IMR-90 (cell line): ENCODE measurements around the gene ZNF862. TPM values are rescaled to one million over a fixed set of nuclear protein-coding genes. Genes with fewer than 3 reads are reported as not detected.

ENCODE experiments used
- ATAC-seq: fragments of 200-7000 bp; cut with Tn5 transposase; 2 replicates; pipeline ENCODE4 v1.9.1; 2020; ENCODE audit warnings: low read depth, mild to moderate bottlenecking, moderate library complexity
- BruUV-seq: library from RNA; stranded (reverse); fragments of 400-500 nt; replicated peaks from 2 replicates; lab custom pipeline; 2021; lab: Mats Ljungman, UMichigan
- CTCF ChIA-PET: fragments of 300-600 bp; formaldehyde crosslinking; extraction: SDS; loops from one replicate; lab custom pipeline; 2021; ENCODE audit warnings: antibody characterized with exemption; lab: Yijun Ruan, JAX
- POLR2A ChIA-PET: fragments of 300-600 bp; sonication (Branson Sonifier 250); formaldehyde crosslinking; loops from one replicate; lab custom pipeline; 2022; ENCODE audit warnings: antibody characterized with exemption; ENCODE audit not compliant: unreplicated experiment; lab: Charles Lee
- DNase-seq: peaks from one replicate; pipeline ENCODE4 v3.0.0; 2013
- H2AFZ ChIP-seq: replicated peaks from 2 replicates; pipeline ENCODE3; 2013; ENCODE audit warnings: low read length, mild to moderate bottlenecking; ENCODE audit not compliant: poor library complexity
- H2AK5ac ChIP-seq: 2 replicates; pipeline ENCODE4 v1.6.1; 2013; ENCODE audit warnings: low read depth, low read length, inconsistent platforms
- H2AK9ac ChIP-seq: replicated peaks from 2 replicates; pipeline ENCODE3; 2013; ENCODE audit warnings: mild to moderate bottlenecking, low read depth, low read length, moderate library complexity; ENCODE audit not compliant: poor library complexity
- H2BK120ac ChIP-seq: 2 replicates; pipeline ENCODE4 v1.6.1; 2013; ENCODE audit warnings: low read depth, low read length, inconsistent platforms
- H2BK15ac ChIP-seq: 3 replicates; pipeline ENCODE4 v1.6.1; 2013; ENCODE audit warnings: low read depth, low read length, inconsistent platforms
- H2BK20ac ChIP-seq: 2 replicates; pipeline ENCODE4 v1.6.1; 2013; ENCODE audit warnings: low read depth, mild to moderate bottlenecking, inconsistent platforms, low read length, moderate library complexity
- H2BK5ac ChIP-seq: 2 replicates; pipeline ENCODE4 v1.6.1; 2013; ENCODE audit warnings: mild to moderate bottlenecking, low read depth, low read length, inconsistent platforms; ENCODE audit not compliant: poor library complexity, severe bottlenecking
- H3K14ac ChIP-seq: replicated peaks from 2 replicates; pipeline ENCODE4 v1.6.1; 2013; ENCODE audit warnings: low read depth, low read length, inconsistent platforms
- H3K18ac ChIP-seq: 2 replicates; pipeline ENCODE4 v1.6.1; 2013; ENCODE audit warnings: low read depth, low read length, control low read depth
- H3K23ac ChIP-seq: 2 replicates; pipeline ENCODE4 v1.6.1; 2013; ENCODE audit warnings: low read depth, low read length, inconsistent platforms
- H3K27ac ChIP-seq: 2 replicates; pipeline ENCODE4 v1.5.1; 2013; ENCODE audit warnings: mild to moderate bottlenecking, control low read depth, low read length; ENCODE audit not compliant: insufficient read depth
- H3K27me3 ChIP-seq: 2 replicates; pipeline ENCODE4 v1.6.1; 2013; ENCODE audit warnings: low read length; ENCODE audit not compliant: control insufficient read depth, insufficient read depth
- H3K36me3 ChIP-seq: 2 replicates; pipeline ENCODE4 v1.6.1; 2013; ENCODE audit warnings: low read length, mixed read lengths; ENCODE audit not compliant: control insufficient read depth, insufficient read depth
- H3K4ac ChIP-seq: 2 replicates; pipeline ENCODE4 v1.6.1; 2013; ENCODE audit warnings: low read depth, low read length, inconsistent platforms
- H3K4me1 ChIP-seq: 2 replicates; pipeline ENCODE4 v1.6.1; 2013; ENCODE audit warnings: low read length, mixed read lengths; ENCODE audit not compliant: control insufficient read depth, insufficient read depth
- H3K4me2 ChIP-seq: 2 replicates; pipeline ENCODE4 v1.6.1; 2013; ENCODE audit warnings: low read depth, mild to moderate bottlenecking, control low read depth, low read length, moderate library complexity
- H3K4me3 ChIP-seq: 2 replicates; pipeline ENCODE4 v1.5.1; 2013; ENCODE audit warnings: low read depth, mild to moderate bottlenecking, control low read depth, low read length, moderate library complexity; ENCODE audit not compliant: insufficient read depth
- H3K56ac ChIP-seq: 2 replicates; pipeline ENCODE4 v1.6.1; 2013; ENCODE audit warnings: low read length, inconsistent platforms; ENCODE audit not compliant: insufficient read depth; ENCODE audit errors: extremely low read depth
- H3K79me1 ChIP-seq, 2 experiments: 2 replicates each; pipeline ENCODE4 v1.6.1; 2013; ENCODE audit warnings: low read length in 2 of 2, inconsistent platforms in 1 of 2, low read depth in 1 of 2
- H3K9ac ChIP-seq: 2 replicates; pipeline ENCODE4 v1.6.1; 2013; ENCODE audit warnings: low read depth, low read length, control low read depth
- H3K9me1 ChIP-seq: 2 replicates; pipeline ENCODE4 v1.6.1; 2013; ENCODE audit warnings: low read length, inconsistent platforms; ENCODE audit not compliant: insufficient read depth
- H3K9me3 ChIP-seq: 2 replicates; pipeline ENCODE4 v1.6.1; 2013; ENCODE audit warnings: low read length; ENCODE audit not compliant: control insufficient read depth, insufficient read depth
- H4K20me1 ChIP-seq: 2 replicates; pipeline ENCODE4 v1.6.1; 2013; ENCODE audit warnings: low read length, inconsistent platforms; ENCODE audit not compliant: insufficient read depth
- H4K5ac ChIP-seq: 2 replicates; pipeline ENCODE4 v1.6.1; 2013; ENCODE audit warnings: mild to moderate bottlenecking, low read depth, low read length, control low read depth
- H4K8ac ChIP-seq, 2 experiments: 2 replicates each; pipeline ENCODE4 v1.6.1; 2013; ENCODE audit warnings: low read depth in 2 of 2, low read length in 2 of 2, control low read depth in 1 of 2, inconsistent platforms in 1 of 2
- H4K91ac ChIP-seq: 2 replicates; pipeline ENCODE4 v1.6.1; 2013; ENCODE audit warnings: low read depth, low read length, inconsistent platforms; ENCODE audit not compliant: insufficient read depth
- BHLHE40 ChIP-seq: fragments of 150-350 bp; IDR thresholded peaks from 2 replicates; pipeline ENCODE4 v1.6.1; 2016; ENCODE audit warnings: mild to moderate bottlenecking, low read depth, low read length
- CEBPB ChIP-seq: IDR thresholded peaks from 2 replicates; pipeline ENCODE4 v1.6.1; 2012; ENCODE audit warnings: low read depth, low read length, improper control_type of control experiment
- CHD1 ChIP-seq: IDR thresholded peaks from 2 replicates; pipeline ENCODE4 v1.6.1; 2012; ENCODE audit warnings: low read depth, low read length, improper control_type of control experiment
- FOS ChIP-seq: fragments of 150-350 bp; IDR thresholded peaks from 2 replicates; pipeline ENCODE4 v1.6.1; 2016; ENCODE audit warnings: low read depth, low read length
- MAFK ChIP-seq: IDR thresholded peaks from 2 replicates; pipeline ENCODE4 v1.6.1; 2012; ENCODE audit warnings: low read depth, low read length, improper control_type of control experiment
- MAZ ChIP-seq: IDR thresholded peaks from 2 replicates; pipeline ENCODE4 v1.6.1; 2012; ENCODE audit warnings: low read depth, mild to moderate bottlenecking, low read length, improper control_type of control experiment, moderate library complexity, borderline replicate concordance
- MXI1 ChIP-seq: IDR thresholded peaks from 2 replicates; pipeline ENCODE4 v1.6.1; 2012; ENCODE audit warnings: low read depth, mild to moderate bottlenecking, low read length, moderate library complexity, borderline replicate concordance
- NFE2L2 ChIP-seq: fragments of 150-350 bp; IDR thresholded peaks from 2 replicates; pipeline ENCODE4 v1.6.1; 2016; ENCODE audit warnings: low read depth, mild to moderate bottlenecking, low read length
- POLR2A ChIP-seq: IDR thresholded peaks from 2 replicates; pipeline ENCODE4 v1.6.1; 2012; ENCODE audit warnings: mild to moderate bottlenecking, low read depth, low read length
- RAD21 ChIP-seq: IDR thresholded peaks from 2 replicates; pipeline ENCODE4 v1.6.1; 2012; ENCODE audit warnings: low read length, improper control_type of control experiment
- RCOR1 ChIP-seq: IDR thresholded peaks from 2 replicates; pipeline ENCODE4 v1.6.1; 2012; ENCODE audit warnings: mild to moderate bottlenecking, low read length, improper control_type of control experiment; ENCODE audit not compliant: insufficient replicate concordance
- SMC3 ChIP-seq: fragments of 150-350 bp; IDR thresholded peaks from 2 replicates; pipeline ENCODE4 v1.6.1; 2016; ENCODE audit warnings: low read depth, mild to moderate bottlenecking, antibody characterized with exemption, low read length, moderate library complexity
- WGBS, 2 experiments: methylation state at CpG; one replicate each; pipeline versions ENCODE4 v1.1.5 to v1.1.7; 2013; ENCODE audit warnings: missing lambda C conversion rate in 2 of 2; ENCODE audit not compliant: insufficient read length in 1 of 2; ENCODE audit errors: extremely low coverage in 2 of 2; 5-methylcytosine and 5-hydroxymethylcytosine counted together
- dilution Hi-C: fragments of 300-500 bp; cut with HindIII; formaldehyde crosslinking; loops from one replicate; pipeline ENCODE4 v1.14.3; 2018; ENCODE audit warnings: low sequenced_read_pairs; ENCODE audit not compliant: unreplicated experiment
- in situ Hi-C: fragments of 300-500 bp; cut with MboI; formaldehyde crosslinking; loops from 3 replicates; pipeline ENCODE4 v1.14.3; 2019; ENCODE audit warnings: low sequenced_read_pairs, inconsistent platforms, mixed read lengths
- intact Hi-C: fragments of 100-400 bp; cut with micrococcal nuclease; formaldehyde crosslinking; loops from 2 replicates; pipeline ENCODE4 v1.10.0; 2022
- polyA plus RNA-seq, 3 experiments: library from polyadenylated mRNA; depleted of rRNA; stranded (reverse); fragments of >200 nt; gene quantifications; 2 replicates each; pipeline ENCODE4 v1.2.3, GENCODE V29; 2012; ENCODE audit warnings: low replicate concordance in 1 of 3
- total RNA-seq: library from RNA; depleted of rRNA; stranded (reverse); fragments of >200 nt; gene quantifications from 2 replicates; pipeline ENCODE4 v1.2.3, GENCODE V29; 2012
- TF ChIP-seq, protein P1 (sequence below): fragments of 150-350 bp; IDR thresholded peaks from 2 replicates; pipeline ENCODE4 v1.6.1; 2016; ENCODE audit warnings: low read depth, mild to moderate bottlenecking, low read length, moderate library complexity, borderline replicate concordance
- TF ChIP-seq, protein P2 (sequence below): conservative IDR thresholded peaks from 2 replicates; pipeline ENCODE4 v1.5.1; 2012; ENCODE audit warnings: mild to moderate bottlenecking, low read depth, low read length, improper control_type of control experiment

Gene ZNF862
- total and polyA plus RNA-seq, 2 of the 4 experiments (the other 2 are of a cell fraction), result 5.9 to 10.8 TPM

DNA sequence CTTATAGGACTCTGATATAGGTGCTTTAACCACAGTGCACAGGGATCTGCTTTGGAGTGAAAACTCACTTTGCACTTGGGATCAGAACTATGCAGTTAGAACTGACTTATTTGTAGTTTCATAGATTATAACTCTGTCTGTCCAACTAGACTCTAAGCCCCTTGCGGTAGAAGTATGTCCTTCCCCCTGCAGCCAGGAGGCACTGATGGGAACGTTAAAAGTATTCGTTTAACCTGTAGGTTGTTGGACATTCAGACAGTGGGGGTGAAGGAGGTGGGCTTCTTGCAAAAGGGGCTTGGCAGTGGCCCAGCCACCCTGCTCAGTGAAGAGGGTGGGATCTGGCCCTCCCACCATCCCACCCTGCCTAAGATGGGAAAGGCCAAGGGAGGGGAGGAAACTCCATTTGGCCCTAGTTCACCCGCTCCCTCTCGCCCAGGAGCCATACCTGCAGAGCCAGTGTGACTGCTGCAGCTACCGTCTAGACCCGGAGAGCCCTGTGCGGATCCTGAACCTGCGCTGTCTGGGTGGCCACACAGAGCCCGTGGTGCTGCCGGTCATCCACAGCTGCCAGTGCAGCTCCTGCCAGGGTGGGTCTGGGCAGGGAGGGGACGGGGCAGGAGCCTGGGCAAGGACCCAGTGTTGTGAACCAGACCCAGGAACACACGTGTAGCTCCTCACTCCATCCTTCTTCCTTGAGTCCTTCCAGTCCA lies 5.7 kb upstream of the ZNF862 start:
- POLR2A ChIA-PET, result no interaction called here

More for the DNA sequence above, 5.7 kb upstream of the ZNF862 start:
- no peaks in the 10 kb centered on the region for H3K36me3 ChIP-seq
- no peak overlapping the region for H4K91ac ChIP-seq
- ATAC-seq (no peak), DNase-seq (no peak)
- H2AK9ac ChIP-seq, result no peak overlapping the region
- peaks cover 23% of the 10 kb centered on the region; the same call in 1 of the 2 replicates for H3K27me3 ChIP-seq
- no peaks in the 10 kb centered on the region for H3K4me1 ChIP-seq
- H3K56ac ChIP-seq, result no peak overlapping the region
- no peak overlapping the region for H4K8ac ChIP-seq
- in situ Hi-C loops (no loop called here), intact Hi-C loops (no loop called here), dilution Hi-C loops (no loop called here)
- H3K4ac ChIP-seq, result no peak overlapping the region
- no peak overlapping the region for H4K5ac ChIP-seq
- no peaks in the 10 kb centered on the region for H3K9me3 ChIP-seq
- H2BK120ac ChIP-seq, result no peak overlapping the region
- H2BK15ac ChIP-seq, result no peak overlapping the region
- no peak overlapping the region for H3K27ac ChIP-seq
- 83% methylated on average over 4 of the region's 13 CpGs; no CpG with 5 or more reads in 1 of the 2 experiments for WGBS, 2 experiments
- no peak overlapping the region for H3K4me3 ChIP-seq
- H3K79me1 ChIP-seq, result no peaks in the 10 kb centered on the region
- H3K9me1 ChIP-seq, result no peaks in the 10 kb centered on the region
- no peak overlapping the region for H3K23ac ChIP-seq
- no peak overlapping the region for H3K9ac ChIP-seq
- BruUV-seq, result no TSS peak
- H4K20me1 ChIP-seq, result no peaks in the 10 kb centered on the region
- H2AK5ac ChIP-seq, result no peak overlapping the region
- TF ChIP-seq, protein P1, sequence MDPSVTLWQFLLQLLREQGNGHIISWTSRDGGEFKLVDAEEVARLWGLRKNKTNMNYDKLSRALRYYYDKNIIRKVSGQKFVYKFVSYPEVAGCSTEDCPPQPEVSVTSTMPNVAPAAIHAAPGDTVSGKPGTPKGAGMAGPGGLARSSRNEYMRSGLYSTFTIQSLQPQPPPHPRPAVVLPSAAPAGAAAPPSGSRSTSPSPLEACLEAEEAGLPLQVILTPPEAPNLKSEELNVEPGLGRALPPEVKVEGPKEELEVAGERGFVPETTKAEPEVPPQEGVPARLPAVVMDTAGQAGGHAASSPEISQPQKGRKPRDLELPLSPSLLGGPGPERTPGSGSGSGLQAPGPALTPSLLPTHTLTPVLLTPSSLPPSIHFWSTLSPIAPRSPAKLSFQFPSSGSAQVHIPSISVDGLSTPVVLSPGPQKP, result no peak
- no peak for TF ChIP-seq CEBPB
- no peak for TF ChIP-seq BHLHE40
- no peak for TF ChIP-seq MXI1
- no peak for TF ChIP-seq SMC3
- TF ChIP-seq CHD1, result no peak
- TF ChIP-seq NFE2L2, result no peak
- TF ChIP-seq RCOR1, result no peak
- no peak for TF ChIP-seq MAFK
- no peak for TF ChIP-seq FOS
- no peak for TF ChIP-seq POLR2A
- TF ChIP-seq RAD21, result no peak
- no peak for TF ChIP-seq MAZ
- TF ChIP-seq, protein P2, sequence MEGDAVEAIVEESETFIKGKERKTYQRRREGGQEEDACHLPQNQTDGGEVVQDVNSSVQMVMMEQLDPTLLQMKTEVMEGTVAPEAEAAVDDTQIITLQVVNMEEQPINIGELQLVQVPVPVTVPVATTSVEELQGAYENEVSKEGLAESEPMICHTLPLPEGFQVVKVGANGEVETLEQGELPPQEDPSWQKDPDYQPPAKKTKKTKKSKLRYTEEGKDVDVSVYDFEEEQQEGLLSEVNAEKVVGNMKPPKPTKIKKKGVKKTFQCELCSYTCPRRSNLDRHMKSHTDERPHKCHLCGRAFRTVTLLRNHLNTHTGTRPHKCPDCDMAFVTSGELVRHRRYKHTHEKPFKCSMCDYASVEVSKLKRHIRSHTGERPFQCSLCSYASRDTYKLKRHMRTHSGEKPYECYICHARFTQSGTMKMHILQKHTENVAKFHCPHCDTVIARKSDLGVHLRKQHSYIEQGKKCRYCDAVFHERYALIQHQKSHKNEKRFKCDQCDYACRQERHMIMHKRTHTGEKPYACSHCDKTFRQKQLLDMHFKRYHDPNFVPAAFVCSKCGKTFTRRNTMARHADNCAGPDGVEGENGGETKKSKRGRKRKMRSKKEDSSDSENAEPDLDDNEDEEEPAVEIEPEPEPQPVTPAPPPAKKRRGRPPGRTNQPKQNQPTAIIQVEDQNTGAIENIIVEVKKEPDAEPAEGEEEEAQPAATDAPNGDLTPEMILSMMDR, result no peak
- H3K18ac ChIP-seq, result no peak overlapping the region
- CTCF ChIA-PET, result no interaction called here
- H3K4me2 ChIP-seq, result no peak overlapping the region
- no peak overlapping the region for H2BK20ac ChIP-seq
- H2BK5ac ChIP-seq, result no peak overlapping the region
- no peak overlapping the region for H3K14ac ChIP-seq
- peak overlapping the region; percentile 2 for H2AFZ ChIP-seq
